Measurements from ENCODE around the gene SORCS2.

The SORCS2 gene

DNA sequence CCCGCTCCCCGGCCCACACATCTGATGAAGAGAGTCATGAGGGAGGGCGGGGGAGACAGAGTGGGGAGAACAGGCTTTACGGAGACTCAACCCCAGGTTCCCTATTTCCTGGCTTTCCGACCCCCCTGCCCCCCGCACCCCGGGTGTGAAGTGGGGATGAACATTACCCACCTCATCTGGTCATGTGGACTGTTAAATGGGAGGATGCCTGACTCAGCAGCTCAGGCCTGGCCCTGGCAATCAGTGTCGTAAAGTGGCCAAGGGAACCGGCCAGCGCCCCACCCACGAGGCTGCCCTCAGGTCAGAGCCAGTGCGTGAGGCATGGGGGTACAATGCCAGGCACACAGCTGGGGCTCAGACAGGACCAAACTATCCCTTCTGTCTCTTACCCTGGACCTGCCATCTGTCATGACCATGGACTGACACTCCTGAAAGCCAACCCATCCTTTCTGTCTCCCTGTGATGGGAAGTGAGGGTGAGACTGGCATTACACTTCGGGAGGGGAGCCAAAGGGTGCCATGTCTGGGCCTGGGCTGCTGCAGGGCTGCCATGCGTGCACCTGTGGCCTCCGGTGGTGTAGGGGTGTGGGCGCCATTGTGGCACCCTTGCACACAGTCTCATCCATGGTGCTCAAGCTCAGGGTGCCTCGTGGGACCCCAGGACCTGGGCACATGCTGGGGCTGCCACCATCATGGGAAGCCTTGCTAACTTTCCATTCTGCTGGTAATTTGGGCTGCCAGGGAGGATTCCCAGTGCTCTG, 348.5 kb downstream of the SORCS2 start:
- no peak for DNase-seq

GRCh38 chr4:7541414-7541810, 349.1 kb downstream of the SORCS2 start:
- DNase-seq = no peak

DNA sequence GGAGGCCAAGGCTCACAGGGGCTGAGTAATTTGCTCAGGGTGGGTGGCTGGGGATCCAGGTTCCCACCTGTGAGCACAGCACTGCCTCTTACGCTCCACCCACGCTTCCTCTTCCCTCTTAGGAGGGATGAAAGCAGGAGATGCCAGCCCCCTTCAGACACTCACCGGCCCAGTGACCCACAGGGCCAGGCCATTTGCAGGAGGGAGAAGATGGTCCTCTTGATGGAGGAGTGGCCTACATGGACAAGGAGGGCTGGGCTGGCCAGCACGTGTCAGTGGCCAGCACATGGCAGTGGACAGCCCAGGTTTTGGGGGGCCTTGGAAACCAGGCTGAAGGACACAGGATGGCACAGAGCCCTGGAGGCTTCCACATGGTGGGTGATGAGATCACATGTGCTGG, 350.4 kb downstream of the SORCS2 start:
- DNase-seq = no peak

GRCh38 chr4:7546152-7546808, 353.9 kb downstream of the SORCS2 start:
- no peak for DNase-seq

DNA sequence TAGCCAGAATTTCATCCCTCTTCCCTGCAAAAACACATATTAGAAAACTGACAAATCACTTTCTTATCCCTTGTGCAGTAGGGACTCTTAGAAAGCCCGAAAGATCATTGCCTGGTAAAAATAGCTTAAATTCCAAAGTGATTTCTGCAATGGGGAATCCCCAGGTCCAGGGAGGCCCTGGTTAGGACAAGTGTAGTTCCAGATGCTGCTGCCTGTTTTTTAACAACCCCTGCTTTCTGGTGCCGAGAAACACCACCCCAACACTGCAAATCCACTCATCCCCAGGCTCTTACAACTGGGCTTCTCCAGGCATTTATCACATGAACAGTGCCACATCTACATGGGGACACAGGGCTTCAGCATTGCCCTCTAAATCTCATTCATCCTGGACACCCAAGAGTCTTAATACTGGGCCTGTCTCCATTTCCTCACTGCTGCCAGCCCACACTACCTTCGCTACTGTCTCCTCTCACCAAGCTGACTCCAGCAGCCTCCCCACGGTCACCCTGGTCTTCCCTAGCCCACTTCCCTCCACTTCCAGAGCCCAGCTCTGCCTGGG, 354.6 kb downstream of the SORCS2 start:
- no peak for DNase-seq

DNA sequence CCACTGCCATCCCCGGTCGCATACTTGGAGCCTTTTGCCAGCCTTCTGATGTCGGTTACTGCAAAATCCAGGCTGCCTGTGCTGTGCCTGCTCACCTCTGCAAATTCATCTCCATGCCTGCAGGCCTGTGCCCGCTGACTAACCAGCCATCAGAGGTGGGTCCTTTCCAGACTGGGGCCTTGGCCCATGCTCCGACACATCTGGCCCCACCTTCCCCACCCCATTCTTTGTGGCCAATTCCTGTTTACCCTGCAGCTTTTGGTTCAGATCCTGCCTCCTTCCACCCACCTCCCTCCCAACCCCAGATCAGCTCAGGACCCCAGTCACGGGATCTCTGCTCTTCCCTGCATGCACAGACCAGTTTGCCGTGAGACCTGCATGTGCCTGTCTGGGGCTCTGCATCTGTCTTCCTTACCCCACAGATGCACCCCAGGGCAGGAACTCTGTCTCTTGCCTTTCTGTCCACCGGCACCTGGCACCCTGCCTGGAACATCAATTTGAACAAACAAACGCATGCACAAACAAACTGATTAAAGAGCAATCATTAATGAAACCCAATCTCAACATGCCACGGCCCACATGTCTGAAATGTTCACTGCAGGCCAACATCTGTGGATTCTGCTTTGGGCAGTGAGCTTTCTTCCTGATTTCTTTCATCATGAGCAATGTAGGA, 355.2 kb downstream of the SORCS2 start:
- no peak for DNase-seq

DNA sequence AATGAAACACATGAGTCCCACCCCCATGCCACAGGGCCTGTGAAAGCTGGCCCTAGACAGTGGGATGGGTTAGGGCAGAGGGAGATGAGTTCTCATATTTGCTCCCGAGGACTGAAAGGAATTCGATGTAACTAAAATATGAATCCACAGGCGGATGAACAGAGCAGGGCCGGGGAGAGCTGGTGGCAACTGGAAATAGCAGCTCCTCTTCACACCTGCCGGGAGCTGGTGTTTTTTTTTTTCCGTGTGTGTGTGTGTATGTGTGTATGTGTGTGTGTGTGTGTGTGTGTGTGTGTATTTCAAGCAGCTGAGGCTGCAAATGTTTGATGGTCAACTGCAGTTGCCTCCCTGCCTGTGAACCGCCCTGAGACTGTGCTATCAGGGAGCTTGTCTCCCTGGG, 357.5 kb downstream of the SORCS2 start:
- no peak for DNase-seq

- DNase-seq = no peak
Measured at GRCh38 chr4:7552466-7552865, 360.1 kb downstream of the SORCS2 start.

GRCh38 chr4:7553280-7553679, 360.9 kb downstream of the SORCS2 start:
- DNase-seq = no peak

- no peak for DNase-seq
Measured at GRCh38 chr4:7554905-7555304, 362.6 kb downstream of the SORCS2 start.

- DNase-seq = no peak
Measured at GRCh38 chr4:7556558-7556957, 364.2 kb downstream of the SORCS2 start.

DNA sequence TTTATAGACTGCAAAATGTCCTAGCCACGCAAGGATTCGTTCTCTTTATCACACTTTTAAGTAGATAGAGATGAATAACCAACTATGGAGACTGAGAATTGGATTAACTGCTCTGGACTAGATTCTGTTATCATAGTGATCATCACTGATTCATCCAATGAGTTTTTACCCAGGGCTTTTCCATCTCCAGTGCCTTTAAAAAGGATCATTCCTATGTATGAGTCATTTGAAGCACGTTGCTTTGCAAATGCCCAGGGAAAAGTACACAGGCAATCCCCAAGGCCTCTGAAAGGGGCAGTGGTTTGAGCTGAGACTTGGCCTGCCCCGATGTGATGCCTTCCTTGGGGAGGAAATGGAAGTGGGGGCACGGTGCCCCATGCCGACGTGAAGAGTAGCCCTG, 365.1 kb downstream of the SORCS2 start:
- no peak for DNase-seq

- no peak for DNase-seq
Measured at GRCh38 chr4:7558436-7558835, 366.1 kb downstream of the SORCS2 start.

DNA sequence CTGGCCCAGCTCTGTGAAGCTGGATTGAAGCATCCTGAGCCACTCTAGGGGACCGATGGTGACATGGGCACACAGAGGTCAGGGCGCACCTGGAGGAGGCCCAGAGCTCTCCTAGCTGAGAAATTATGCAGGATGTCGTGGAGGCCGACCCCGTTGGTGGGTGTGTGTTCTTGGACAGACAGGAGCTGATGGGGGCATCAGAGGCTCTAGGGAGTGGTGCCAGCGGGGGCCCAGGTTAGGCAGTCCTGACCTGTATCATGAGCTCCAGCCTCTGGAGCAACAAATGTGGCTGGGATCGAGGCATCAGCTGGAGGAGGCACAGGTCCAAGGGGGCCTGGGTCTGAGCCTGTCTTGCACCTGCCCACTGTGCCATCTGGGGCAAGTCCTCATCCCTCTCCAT, 367.0 kb downstream of the SORCS2 start:
- DNase-seq = no peak

- no peak for DNase-seq
Measured at GRCh38 chr4:7559741-7560395, 367.5 kb downstream of the SORCS2 start.

- DNase-seq = no peak
Measured at GRCh38 chr4:7561557-7561956, 369.2 kb downstream of the SORCS2 start.

DNA sequence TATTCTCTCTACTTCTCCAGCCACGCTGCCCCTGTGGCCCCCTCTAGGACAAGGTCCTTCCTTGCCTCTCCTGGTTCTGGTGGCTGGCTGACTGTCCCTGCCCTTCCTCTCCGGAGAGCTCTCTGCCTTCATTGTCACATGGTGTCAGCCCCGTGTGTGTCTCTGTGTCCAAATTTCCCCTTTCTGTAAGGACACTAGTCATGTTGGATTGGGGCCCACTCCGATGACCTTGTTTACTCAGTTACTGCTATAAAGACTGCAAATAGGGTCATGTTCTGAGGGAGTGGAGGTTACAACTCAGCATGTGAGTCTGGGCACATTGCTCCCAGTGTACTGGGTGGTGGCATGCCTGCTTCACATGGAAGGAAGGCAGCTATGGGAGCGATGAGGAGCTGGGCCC, 371.9 kb downstream of the SORCS2 start:
- no peak for DNase-seq

DNA sequence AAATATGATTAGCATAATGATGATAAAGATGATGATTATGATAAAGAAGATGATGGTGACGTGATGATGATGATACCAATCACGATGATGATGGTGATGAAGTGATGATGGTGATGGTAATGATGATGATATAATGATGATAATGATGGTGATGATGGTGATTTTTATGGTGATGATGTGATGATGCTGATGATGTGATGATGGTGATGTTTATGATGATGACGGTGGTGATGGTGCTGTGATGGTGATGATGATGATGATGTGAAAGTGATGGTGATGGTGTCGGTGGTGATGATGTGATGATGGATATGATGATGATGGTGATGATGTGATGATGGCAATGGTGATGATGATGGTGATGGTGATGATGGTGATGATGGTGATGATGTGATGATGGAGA, 373.1 kb downstream of the SORCS2 start:
- DNase-seq = no peak

DNA sequence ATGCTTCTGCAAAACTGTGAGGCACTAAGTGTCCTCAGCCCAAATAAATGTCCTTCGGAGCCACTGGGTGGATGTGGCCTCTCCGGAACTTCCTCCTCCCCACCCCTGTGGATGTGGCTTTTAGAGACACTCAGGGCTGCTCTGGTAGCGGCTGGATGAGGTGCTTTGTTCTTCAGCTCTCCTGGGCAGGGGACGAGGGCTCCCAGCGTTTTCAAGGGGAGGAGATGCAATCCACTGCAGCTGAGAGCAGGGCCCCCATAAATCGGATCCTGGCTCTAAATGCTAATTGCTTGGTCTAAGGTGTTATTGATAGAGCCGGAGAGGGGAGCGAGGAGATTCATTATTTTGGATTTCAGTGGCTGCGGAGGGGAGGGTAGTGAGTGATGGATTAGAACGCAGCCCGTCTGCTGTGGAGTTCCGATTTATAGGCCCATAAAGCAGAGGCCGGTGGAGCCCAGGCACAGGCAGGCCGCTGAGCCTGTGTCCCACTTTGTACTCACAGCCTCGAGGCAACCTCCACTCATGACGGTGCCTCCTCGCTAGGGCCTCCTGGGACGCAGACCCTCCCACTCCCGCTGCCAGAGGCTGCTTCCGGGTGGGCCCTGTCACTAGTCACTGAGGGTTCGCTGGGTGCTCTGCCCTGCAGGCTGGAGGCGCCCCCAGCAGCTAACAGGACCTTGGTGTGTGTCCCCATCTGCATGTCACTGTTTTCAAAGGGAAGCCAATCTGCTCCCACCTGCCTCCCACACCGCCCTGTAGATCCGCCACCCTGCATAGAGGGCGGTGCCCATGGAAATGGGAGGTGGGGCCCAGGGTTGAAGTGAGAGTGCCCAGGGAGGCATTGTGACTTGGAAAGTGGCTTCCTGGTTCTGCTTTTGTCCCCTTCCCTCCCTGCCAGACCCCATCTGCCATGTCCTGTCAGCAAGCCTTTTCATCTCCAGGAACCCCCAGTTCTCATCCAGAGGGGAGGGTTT, 377.8 kb downstream of the SORCS2 start:
- no peak for DNase-seq

- DNase-seq = no peak
Measured at GRCh38 chr4:7571001-7571400, 378.7 kb downstream of the SORCS2 start.

- DNase-seq = no peak
Measured at GRCh38 chr4:7571701-7572100, 379.4 kb downstream of the SORCS2 start.

DNA sequence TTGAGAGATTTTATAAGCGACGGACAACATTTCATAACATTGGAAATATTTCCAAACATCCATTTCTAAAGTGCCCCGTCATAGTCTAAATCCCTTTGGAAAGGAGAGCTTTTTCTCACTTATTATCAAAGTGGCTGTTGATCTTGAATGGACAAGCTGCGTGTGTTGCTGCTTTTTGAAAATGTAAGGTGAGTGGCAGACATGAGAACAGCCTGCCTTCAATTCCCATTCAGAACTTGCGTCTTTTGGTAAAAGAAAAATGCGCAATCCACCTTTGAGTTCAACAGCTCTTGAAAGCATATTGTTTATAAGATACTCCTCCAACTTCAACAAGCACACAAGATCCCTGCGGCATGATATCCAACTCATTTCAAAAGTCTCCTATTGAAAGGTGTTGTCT, 380.6 kb downstream of the SORCS2 start:
- DNase-seq = no peak
